Measurements from ENCODE around the gene OSTM1.
A peak's percentile ranks its signal among the peaks of the same experiment; 100 is the strongest.

OSTM1 gene

GRCh38 chr6:108102965-108103364 lies 28.4 kb upstream of the OSTM1 start:
- no peak for DNase-seq (ENCODE audit: low read depth, low spot score)

- no peak for DNase-seq (ENCODE audit: low read depth, low spot score)
Observed at GRCh38 chr6:108100003-108100402, 25.5 kb upstream of the OSTM1 start.

GRCh38 chr6:108097882-108098281 lies 23.3 kb upstream of the OSTM1 start:
- no peak for DNase-seq (ENCODE audit: low read depth, low spot score)

GRCh38 chr6:108093781-108094300 lies 19.3 kb upstream of the OSTM1 start:
- no peak for DNase-seq (ENCODE audit: low read depth, low spot score)

- DNase-seq (ENCODE audit: low read depth, low spot score): no peak
Observed at GRCh38 chr6:108091288-108091687, 16.7 kb upstream of the OSTM1 start.

GRCh38 chr6:108083349-108083748 lies 8.8 kb upstream of the OSTM1 start:
- no peak for DNase-seq (ENCODE audit: low read depth, low spot score)

GRCh38 chr6:108082539-108082938 lies 8.0 kb upstream of the OSTM1 start:
- no peak for DNase-seq (ENCODE audit: low read depth, low spot score)

- peak; percentile 80 for DNase-seq (ENCODE audit: low read depth, low spot score)
Observed at GRCh38 chr6:108080010-108080780, 5.7 kb upstream of the OSTM1 start.

- DNase-seq (ENCODE audit: low read depth, low spot score): peak; percentile 11
Observed at GRCh38 chr6:108078191-108078590, 3.6 kb upstream of the OSTM1 start.

GRCh38 chr6:108074057-108074358 lies 533 bp downstream of the OSTM1 start:
- DNase-seq (ENCODE audit: low read depth, low spot score): no peak

GRCh38 chr6:108071736-108072276 lies 2.7 kb downstream of the OSTM1 start:
- no peak for DNase-seq (ENCODE audit: low read depth, low spot score)

GRCh38 chr6:108068618-108069017 lies 5.9 kb downstream of the OSTM1 start:
- no peak for DNase-seq (ENCODE audit: low read depth, low spot score)

GRCh38 chr6:108068182-108068581 lies 6.4 kb downstream of the OSTM1 start:
- no peak for DNase-seq (ENCODE audit: low read depth, low spot score)

- no peak for DNase-seq (ENCODE audit: low read depth, low spot score)
Observed at GRCh38 chr6:108052706-108053105, 21.8 kb downstream of the OSTM1 start.

GRCh38 chr6:108051481-108051880 lies 23.1 kb downstream of the OSTM1 start:
- no peak for DNase-seq (ENCODE audit: low read depth, low spot score)

- no peak for DNase-seq (ENCODE audit: low read depth, low spot score)
Observed at GRCh38 chr6:108039681-108040080, 34.9 kb downstream of the OSTM1 start.

- no peak for DNase-seq (ENCODE audit: low read depth, low spot score)
Observed at GRCh38 chr6:108036884-108037283, 37.7 kb downstream of the OSTM1 start.

- no peak for DNase-seq (ENCODE audit: low read depth, low spot score)
Observed at GRCh38 chr6:108031968-108032367, 42.6 kb downstream of the OSTM1 start.

- no peak for DNase-seq (ENCODE audit: low read depth, low spot score)
Observed at GRCh38 chr6:108030211-108030610, 44.3 kb downstream of the OSTM1 start.

- DNase-seq (ENCODE audit: low read depth, low spot score): no peak
Observed at GRCh38 chr6:108029226-108029921, 45.2 kb downstream of the OSTM1 start.

GRCh38 chr6:108027594-108027993 lies 46.9 kb downstream of the OSTM1 start:
- peak; percentile 35 for DNase-seq (ENCODE audit: low read depth, low spot score)

- no peak for DNase-seq (ENCODE audit: low read depth, low spot score)
Observed at GRCh38 chr6:108027056-108027455, 47.5 kb downstream of the OSTM1 start.
